Measurements from ENCODE around the gene ZNF544.

ZNF544 gene

DNA sequence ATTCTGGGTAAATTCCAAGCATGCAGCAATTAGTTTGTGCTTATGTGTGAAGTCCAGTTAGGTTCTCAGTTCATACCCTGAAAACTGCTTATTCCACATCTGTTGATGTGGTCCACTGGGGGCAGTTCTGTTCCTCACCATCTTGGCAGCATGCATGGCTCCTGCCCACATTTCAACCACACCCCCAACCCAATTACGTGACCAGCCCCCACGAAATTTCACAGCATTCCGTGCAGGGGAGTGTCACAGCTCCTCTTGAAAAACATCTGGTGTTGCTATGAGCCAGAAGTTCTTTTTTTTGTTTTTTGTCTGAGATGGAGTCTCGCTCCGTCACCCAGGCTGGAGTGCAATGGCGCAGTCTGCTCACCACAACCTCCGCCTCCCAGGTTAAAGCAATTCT, 67.4 kb downstream of the ZNF544 start:
- H3K27ac ChIP-seq: no peak overlapping the region
- no peaks in the 10 kb centered on the region for H3K4me1 ChIP-seq (ENCODE audit: low read depth, poor library complexity, severe bottlenecking)
- H3K9ac ChIP-seq: no peak overlapping the region
- no peaks in the 10 kb centered on the region for H3K27me3 ChIP-seq (ENCODE audit: insufficient read depth, low read depth)
- no peaks in the 10 kb centered on the region for H4K20me1 ChIP-seq (ENCODE audit: insufficient read depth)
- no peak overlapping the region for H3K4me3 ChIP-seq (IDR thresholded peaks at IDR 0.05; ENCODE audit: insufficient read depth, low read depth, low read length)
- TF ChIP-seq, protein P1, sequence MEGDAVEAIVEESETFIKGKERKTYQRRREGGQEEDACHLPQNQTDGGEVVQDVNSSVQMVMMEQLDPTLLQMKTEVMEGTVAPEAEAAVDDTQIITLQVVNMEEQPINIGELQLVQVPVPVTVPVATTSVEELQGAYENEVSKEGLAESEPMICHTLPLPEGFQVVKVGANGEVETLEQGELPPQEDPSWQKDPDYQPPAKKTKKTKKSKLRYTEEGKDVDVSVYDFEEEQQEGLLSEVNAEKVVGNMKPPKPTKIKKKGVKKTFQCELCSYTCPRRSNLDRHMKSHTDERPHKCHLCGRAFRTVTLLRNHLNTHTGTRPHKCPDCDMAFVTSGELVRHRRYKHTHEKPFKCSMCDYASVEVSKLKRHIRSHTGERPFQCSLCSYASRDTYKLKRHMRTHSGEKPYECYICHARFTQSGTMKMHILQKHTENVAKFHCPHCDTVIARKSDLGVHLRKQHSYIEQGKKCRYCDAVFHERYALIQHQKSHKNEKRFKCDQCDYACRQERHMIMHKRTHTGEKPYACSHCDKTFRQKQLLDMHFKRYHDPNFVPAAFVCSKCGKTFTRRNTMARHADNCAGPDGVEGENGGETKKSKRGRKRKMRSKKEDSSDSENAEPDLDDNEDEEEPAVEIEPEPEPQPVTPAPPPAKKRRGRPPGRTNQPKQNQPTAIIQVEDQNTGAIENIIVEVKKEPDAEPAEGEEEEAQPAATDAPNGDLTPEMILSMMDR (conservative IDR thresholded peaks at IDR 0.05; ENCODE audit: low read depth, low read length): no peak
- no peaks in the 10 kb centered on the region for H3K36me3 ChIP-seq (ENCODE audit: insufficient read depth)
- H3K4me2 ChIP-seq: no peak overlapping the region
- no peaks in the 10 kb centered on the region for H3K79me2 ChIP-seq (ENCODE audit: insufficient read depth, low read depth)
- H2AFZ ChIP-seq (ENCODE audit: low read depth): no peak overlapping the region

DNA sequence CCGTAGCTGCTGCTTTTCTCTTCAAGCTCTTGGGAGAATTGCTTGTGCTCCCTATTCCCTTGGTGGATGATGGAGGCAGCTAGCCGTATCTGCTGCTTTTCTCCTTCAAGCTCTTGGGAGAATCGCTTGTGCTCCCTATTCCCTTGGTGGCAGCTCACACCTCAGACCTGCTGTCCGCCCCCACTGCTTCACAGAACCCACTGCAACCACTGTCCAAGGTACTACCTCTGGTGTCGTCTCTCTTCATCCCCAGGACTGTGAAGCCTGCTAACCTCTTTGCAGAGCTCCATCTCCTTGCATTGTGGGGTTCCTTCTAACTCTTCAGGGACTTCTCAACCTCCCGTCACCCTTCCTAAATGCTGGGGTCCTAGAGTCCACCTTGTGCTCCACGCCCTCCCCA, 71.9 kb downstream of the ZNF544 start:
- Histone ChIP-seq H3K27ac (no peak overlapping the region), H3K4me1 (ENCODE audit: low read depth, poor library complexity, severe bottlenecking) (no peaks in the 10 kb centered on the region), H3K9ac (no peak overlapping the region), H3K36me3 (ENCODE audit: insufficient read depth) (no peaks in the 10 kb centered on the region), H3K27me3 (ENCODE audit: insufficient read depth, low read depth) (no peaks in the 10 kb centered on the region), H2AFZ (ENCODE audit: low read depth) (no peak overlapping the region), H4K20me1 (ENCODE audit: insufficient read depth) (no peaks in the 10 kb centered on the region), H3K4me3 (IDR thresholded peaks at IDR 0.05; ENCODE audit: insufficient read depth, low read depth, low read length) (no peak overlapping the region), H3K4me2 (no peak overlapping the region), H3K79me2 (ENCODE audit: insufficient read depth, low read depth) (peaks cover under 1% of the 10 kb centered on the region; the same call in 1 of the 2 replicates)
- TF ChIP-seq, protein P1 (conservative IDR thresholded peaks at IDR 0.05; ENCODE audit: low read depth, low read length): no peak

DNA sequence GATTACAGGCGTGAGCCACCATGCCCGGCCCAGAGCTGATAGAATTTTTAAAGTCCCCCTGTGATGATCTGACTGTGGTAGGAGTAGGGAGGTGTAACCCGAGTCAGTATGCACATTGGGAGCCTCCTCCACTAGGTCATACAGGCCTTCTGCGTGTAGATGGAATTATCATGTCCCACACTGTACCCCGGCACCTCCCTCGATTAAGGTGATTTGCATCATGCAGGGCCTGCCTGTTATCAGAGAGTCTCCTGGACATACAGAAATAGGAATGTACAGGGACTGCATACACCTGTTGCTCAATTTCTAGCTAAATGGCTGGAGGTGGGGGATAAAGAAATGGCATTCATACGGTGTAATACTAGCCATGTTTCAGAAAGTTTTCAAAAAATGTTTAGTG, 75.5 kb downstream of the ZNF544 start:
- H3K79me2 ChIP-seq (ENCODE audit: insufficient read depth, low read depth): peaks cover 7% of the 10 kb centered on the region; the same call in 1 of the 2 replicates
- no peak overlapping the region for H3K4me3 ChIP-seq (IDR thresholded peaks at IDR 0.05; ENCODE audit: insufficient read depth, low read depth, low read length)
- H3K4me2 ChIP-seq: no peak overlapping the region
- H2AFZ ChIP-seq (ENCODE audit: low read depth): peak overlapping the region; percentile 59; the same call in 1 of the 2 replicates
- H4K20me1 ChIP-seq (ENCODE audit: insufficient read depth): no peaks in the 10 kb centered on the region
- H3K9ac ChIP-seq: no peak overlapping the region
- peaks cover 10% of the 10 kb centered on the region for H3K4me1 ChIP-seq (ENCODE audit: low read depth, poor library complexity, severe bottlenecking)
- no peak overlapping the region for H3K27ac ChIP-seq
- no peaks in the 10 kb centered on the region for H3K27me3 ChIP-seq (ENCODE audit: insufficient read depth, low read depth)
- TF ChIP-seq, protein P1 (conservative IDR thresholded peaks at IDR 0.05; ENCODE audit: low read depth, low read length): no peak
- peaks cover 14% of the 10 kb centered on the region; the same call in 1 of the 2 replicates for H3K36me3 ChIP-seq (ENCODE audit: insufficient read depth)

DNA sequence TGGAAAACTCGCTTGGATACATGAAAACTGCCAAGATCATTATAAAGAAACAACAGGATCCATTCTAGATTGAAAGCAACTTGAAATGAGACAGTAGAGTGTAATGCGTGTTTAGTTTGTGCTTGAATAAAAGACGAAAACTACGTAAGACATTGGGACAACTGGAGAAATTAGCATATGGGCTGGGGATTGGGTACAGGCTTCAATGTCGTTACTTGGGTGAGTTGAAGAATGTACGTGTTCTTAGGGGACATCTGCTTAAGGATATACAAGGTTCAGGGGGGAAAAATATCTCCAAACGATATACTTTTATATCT, 76.0 kb downstream of the ZNF544 start:
- peaks cover 10% of the 10 kb centered on the region for H3K4me1 ChIP-seq (ENCODE audit: low read depth, poor library complexity, severe bottlenecking)
- no peaks in the 10 kb centered on the region for H4K20me1 ChIP-seq (ENCODE audit: insufficient read depth)
- no peak overlapping the region for H3K9ac ChIP-seq
- TF ChIP-seq, protein P1 (conservative IDR thresholded peaks at IDR 0.05; ENCODE audit: low read depth, low read length): no peak
- H3K27me3 ChIP-seq (ENCODE audit: insufficient read depth, low read depth): no peaks in the 10 kb centered on the region
- H2AFZ ChIP-seq (ENCODE audit: low read depth): peak overlapping the region; percentile 59
- no peak overlapping the region for H3K27ac ChIP-seq
- H3K79me2 ChIP-seq (ENCODE audit: insufficient read depth, low read depth): peaks cover 7% of the 10 kb centered on the region; the same call in 1 of the 2 replicates
- H3K4me3 ChIP-seq (IDR thresholded peaks at IDR 0.05; ENCODE audit: insufficient read depth, low read depth, low read length): no peak overlapping the region
- H3K4me2 ChIP-seq: peak overlapping the region; percentile 33; the same call in 1 of the 2 replicates
- peaks cover 14% of the 10 kb centered on the region; the same call in 1 of the 2 replicates for H3K36me3 ChIP-seq (ENCODE audit: insufficient read depth)

Measured in KMS-11 (cell line).